ENCODE results near the gene ARL1.
"Not testable (repeated sequence)": the region's sequence is repeated elsewhere in the genome, so short reads cannot be mapped to it uniquely, and the experiment has no call there.

Gene ARL1

DNA sequence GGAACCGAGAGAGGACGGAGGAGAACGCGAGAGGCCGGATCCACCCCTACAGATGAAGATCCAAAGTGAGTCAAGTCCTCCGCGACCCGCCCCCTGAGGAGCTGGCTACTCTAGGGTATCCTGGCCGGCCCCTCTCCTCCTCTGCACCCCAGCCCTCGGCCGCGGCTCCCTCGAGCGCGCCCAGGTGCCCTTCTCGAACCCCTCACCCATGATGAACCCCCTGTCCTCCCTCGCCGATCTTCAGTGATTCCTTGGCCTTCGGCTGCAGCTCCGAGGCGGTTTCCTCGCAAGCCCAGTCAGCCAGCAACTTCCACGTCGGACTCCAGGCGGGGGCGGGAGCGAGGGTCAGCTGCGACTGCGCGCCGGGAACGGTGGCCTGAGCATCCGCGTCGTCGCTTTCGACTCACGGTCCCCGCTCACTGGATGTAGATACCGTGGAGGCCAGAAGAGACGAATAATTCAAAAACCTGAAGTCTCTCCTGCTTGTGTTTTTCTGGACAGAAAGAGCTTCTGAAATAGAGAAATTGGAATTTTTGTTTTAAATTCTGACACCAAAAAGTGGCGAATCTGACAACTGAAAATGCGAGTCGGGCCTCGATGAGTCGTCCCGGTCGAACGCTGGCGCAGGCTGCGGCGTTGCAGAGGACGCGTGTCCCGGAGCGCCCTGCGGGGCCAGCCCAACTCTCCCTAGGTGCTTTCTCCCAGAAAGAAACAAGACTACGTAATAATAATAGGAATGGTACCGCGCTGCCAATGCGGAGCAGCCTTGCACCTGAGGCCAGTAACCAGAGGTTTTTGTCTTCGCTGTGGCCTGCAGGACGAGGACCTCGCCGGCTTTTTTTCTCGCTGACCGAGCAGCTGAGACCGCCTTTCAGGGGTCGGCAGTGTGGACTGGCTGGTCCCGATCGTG, at the start of gene ARL1:
Gene ARL1 (minus strand): TSS at position 337 of the 910 bp plus-strand sequence. CDS start 127 bp downstream, at position 210.
- DNase-seq (ENCODE audit: low spot score): peak; percentile 87

DNA sequence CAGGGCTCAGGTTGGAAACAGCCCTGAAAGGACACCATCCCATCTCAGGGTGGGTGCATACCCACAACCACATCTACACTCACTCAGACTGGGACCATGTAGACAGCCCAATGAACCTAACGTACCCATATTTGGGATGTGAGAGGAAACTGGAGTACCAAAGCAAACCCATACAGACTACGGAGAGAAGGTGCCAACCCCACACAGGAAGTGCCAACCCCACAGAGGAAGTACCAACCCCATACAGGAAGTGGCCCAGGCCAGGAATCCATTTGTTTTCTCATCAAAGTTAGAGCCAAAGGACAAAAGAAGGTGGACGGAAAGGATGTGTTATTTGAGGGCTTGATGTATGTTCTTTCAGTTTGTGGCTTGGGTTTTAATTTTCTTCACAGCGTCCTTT, 48.1 kb upstream of the ARL1 start:
- no peak for DNase-seq (ENCODE audit: low spot score)

DNA sequence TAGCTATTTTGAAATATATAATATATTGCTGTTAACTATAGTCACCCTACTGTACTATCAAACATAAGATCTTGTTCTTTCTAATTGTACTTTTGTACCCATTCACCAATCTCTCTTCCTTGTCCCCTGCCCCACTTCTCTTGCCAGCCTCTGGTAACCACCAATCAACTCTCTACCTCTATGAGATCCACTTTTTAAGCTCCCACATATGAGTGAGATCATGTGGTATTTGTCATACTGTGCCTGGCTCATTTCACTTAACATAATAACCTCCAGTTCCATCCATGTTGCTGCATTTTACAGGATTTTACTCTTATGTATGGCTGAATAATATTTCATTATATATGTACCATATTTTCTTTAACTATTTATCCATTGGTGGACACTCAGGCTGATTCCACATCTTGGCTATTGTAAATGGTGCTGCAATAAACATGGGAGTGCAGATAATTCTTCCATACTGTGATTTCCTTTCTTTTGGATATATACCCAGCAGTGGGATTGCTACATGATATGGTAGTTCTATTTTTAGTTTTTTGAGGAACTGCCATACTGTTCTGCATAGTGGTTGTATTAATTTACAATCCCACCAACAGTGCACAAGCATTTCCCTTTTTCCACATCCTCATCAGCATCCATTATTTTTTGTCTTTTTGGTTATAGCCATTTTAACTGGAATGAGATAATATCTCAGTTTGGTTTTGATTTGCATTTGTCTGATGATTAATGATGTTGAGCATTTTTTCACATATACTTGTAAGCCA, 34.1 kb upstream of the ARL1 start:
- DNase-seq (ENCODE audit: low spot score): no peak

DNA sequence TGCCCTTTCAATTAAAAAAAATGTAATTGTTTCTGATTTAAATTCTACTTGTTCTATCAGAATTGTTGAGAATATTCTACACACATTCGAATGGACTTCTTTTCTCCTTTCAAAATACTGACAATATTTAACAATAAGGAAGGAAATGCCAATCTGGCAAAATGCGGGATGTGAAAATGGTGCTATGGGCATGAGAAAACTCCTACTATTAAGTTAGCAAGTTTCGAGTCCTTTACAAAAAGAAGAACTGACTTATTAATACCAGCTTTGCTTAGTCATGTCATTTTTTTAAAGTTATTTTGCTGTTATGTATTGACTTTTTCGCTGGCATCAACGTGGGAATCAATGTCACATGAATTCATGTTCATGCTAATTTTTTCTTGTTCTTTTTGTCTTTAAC, 31.7 kb upstream of the ARL1 start:
- no peak for DNase-seq (ENCODE audit: low spot score)

DNA sequence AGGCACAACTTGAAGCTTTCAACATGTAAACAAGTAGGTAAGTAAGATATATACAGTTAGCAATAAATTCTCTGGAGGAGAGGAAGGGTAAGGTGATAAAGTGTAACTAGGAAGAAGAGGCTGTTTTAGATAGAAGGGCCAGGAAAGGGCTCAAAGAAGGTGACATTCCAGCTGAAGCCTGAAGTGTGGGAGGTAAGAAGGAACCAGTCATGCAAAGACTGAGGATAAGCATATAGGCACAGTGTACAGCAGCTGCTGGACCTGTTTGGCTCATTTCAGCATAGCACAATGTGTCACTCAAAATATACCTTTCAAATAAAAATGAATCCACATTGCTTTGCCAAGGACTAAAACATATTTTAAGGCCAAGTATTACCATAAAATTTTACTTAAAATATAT, 28.6 kb upstream of the ARL1 start:
- no peak for DNase-seq (ENCODE audit: low spot score)

DNA sequence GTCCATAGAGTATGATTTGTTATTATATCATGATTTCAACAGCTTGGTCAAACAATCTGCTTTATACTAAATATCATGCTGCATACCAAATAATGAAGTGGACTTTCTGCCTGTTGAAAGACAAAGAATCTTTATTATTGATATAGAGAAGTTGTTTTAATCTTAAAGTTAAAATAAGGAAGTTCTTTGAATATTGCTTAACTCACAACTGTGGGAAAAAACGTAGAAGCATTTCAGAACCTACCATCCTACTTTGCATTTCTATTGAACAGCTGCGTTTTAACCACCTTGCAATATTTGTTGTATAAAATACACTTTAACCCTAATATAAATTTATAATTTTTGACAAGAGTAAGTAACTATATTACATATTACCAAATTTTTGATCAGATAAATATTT, 22.9 kb upstream of the ARL1 start:
- no peak for DNase-seq (ENCODE audit: low spot score)

DNA sequence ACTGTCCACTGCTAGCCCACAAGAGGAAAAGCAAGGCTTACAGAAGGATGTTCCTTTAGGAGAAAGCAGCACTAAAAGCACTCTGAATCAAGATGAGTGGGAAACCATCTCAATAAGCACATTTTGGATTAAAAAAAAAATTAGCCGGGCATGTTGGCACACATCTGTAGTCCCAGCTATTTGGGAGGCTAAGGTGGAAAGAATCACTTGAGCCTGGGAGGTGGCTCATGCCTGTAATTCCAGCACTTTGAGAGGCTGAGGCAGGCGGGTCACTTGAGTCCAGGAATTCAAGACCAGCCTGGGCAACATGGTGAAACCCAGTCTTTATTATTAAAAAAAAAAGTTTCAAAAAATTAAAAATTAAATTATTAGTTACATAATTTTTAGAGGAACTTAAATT, 17.0 kb upstream of the ARL1 start:
- DNase-seq (ENCODE audit: low spot score): no peak

DNA sequence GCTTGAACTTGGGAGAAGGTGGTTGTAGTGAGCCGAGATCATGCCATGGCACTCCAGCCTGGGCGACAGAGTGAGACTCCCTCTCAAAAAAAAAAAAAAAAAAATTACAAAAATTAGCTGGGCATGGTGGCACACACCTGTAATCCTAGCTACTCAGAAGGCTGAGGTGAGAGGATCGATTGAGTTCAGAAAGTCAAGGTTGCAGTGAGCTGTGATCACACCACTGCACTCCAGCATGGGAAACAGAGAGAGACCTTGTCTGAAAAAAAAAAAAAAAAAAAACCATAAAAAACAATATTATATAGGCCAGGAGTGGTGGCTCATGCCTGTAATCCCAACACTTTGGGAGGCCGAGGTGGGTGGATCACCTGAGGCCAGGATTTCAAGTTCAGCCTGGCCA, 14.5 kb upstream of the ARL1 start:
- DNase-seq (ENCODE audit: low spot score): not testable (repeated sequence)

DNA sequence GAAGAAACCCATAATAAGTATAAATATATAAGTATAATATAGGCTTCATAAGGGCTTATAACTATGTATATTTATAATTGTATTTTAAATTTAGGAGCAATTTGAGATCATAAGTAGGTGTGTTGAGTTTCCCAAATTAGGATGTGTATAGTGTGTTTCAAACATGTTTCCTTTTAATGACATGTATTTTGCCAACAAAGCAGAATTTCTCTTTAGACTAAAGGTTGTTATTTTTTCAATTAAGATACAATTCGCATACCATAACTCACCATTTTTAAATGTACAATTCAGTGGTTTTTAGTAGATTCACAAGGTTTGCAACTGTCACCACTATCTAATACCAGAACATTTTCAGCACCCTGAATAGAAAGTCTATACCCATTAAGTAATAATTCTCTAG, 7.7 kb upstream of the ARL1 start:
- no peak for DNase-seq (ENCODE audit: low spot score)

DNA sequence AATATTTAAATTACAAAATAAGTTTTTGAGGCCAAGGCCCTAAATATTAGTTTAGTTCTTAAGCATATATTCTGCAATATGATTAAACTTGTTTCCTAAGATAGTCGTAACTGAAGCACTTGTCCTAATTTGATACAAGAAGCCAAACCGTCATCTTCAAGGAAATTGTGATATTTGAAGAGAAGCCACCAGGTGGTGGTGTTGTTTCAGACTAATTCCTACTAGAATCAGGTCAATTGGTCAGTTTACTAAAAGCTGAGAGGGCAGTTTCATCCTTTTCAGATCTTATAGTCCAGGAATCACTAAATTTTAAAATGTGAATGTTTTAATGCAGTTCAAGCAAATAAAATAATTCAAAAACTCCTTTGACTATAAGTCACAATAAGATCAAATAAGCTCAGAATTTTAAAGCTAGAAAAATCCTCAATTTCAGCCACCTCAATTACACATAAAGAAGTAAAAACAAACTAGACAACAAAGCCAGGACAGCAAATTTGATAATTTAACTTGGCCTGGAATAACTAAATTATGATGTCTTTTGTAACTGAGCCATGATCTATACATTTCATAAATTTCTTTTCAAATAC, 7.1 kb upstream of the ARL1 start:
- peak; percentile 26 for DNase-seq (ENCODE audit: low spot score)

DNA sequence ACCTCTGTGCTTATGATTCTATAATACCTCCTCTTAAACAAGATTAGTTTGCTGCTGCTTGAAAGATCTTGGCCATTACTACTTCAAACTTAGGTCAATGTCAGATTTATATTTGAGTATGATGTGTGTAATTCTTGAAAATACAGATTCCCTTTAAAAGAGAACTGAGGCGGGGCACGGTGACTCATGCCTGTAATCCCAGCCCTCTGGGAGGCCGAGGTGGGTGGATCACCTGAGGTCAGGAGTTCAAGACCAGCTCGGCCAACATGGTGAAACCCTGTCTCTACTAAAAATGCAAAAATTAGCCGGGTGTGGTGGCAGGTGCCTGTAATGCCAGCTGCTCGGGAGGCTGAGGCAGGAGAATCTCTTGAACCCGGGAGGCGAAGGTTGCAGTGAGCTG, 2.6 kb upstream of the ARL1 start:
- DNase-seq (ENCODE audit: low spot score): not testable (repeated sequence)

DNA sequence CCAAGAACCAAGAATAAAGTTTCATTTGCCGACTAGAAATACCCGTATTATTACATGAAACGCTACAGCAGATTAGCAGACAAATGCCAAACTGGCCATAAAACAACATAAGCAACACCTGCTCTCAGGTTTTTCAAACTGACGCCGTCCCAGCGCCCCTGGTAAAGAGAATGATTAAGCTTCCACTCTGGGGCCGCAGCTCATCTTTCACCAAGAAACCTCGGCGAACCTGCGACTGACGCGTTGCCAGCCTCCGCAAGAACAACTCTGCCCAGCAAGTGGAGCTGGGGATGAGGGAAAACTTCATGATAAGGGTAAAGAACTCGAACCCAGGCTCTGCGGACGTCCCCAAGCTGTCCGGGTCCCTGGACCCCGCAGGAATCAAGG, 530 bp downstream of the ARL1 start:
- DNase-seq (ENCODE audit: low spot score): no peak

DNA sequence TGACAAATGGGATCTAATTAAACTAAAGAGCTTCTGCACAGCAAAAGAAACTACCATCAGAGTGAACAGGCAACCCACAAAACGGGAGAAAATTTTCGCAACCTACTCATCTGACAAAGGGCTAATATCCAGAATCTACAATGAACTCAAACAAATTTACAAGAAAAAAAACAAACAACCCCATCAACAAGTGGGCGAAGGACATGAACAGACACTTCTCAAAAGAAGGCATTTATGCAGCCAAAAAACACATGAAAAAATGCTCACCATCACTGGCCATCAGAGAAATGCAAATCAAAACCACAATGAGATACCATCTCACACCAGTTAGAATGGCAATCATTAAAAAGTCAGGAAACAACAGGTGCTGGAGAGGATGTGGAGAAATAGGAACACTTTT, 16.4 kb downstream of the ARL1 start:
- not testable (repeated sequence) for DNase-seq (ENCODE audit: low spot score)

DNA sequence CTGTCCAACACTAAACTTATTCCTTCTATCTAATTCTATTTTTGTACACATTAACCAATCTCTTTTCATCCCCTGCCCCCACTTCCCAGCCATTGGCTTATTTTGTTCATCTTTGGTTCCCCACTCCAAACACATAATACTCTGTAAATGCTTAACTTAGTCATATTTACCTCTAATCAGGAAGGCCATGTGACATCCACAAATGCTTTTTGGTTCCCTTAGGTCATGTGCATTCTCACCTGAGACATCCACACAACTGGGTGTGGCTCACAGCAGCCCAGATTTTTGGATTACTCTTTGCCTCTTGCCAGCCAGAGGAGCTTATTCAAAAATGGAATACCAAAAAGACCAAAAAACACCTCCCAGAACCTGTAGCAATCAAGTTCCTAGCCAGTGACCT, 28.4 kb downstream of the ARL1 start:
- DNase-seq (ENCODE audit: low spot score): no peak

DNA sequence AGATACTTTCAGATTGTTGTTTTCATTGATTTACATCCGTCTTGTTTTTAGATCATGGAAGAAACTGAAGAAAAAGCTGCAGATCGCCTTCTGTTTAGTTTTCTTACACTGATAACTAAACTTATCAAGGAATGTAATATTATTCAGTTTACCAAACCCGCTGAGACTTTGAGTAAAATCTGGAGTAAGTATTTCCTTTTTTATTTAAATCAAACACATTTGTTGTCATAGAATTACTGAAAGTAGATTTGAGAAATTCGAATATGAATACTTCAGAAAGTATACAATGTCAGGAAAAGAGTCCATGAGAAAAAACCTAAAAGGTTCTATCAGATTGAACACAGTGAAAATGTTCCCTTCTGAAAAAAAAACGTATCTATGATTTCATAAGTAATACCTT, 32.0 kb downstream of the ARL1 start:
- no peak for DNase-seq (ENCODE audit: low spot score)

DNA sequence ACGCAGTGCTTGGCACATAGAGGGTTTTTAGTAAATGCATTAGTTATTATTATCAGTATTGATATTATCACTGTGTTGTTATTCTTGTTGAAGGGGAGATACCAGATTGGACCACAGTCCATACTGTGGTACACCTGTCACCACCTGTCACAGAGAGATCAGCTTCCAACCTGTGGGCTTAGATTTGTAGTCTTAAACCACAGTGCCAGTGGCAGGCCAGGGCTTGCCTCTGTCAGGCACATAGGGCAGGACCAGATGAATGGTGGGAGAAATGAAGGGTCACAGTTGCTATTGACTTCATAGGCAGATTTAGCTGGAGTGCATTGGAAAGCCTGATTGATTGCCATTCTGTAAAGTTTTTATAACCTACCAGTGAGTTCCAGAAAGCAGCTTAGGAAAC, 35.1 kb downstream of the ARL1 start:
- no peak for DNase-seq (ENCODE audit: low spot score)

DNA sequence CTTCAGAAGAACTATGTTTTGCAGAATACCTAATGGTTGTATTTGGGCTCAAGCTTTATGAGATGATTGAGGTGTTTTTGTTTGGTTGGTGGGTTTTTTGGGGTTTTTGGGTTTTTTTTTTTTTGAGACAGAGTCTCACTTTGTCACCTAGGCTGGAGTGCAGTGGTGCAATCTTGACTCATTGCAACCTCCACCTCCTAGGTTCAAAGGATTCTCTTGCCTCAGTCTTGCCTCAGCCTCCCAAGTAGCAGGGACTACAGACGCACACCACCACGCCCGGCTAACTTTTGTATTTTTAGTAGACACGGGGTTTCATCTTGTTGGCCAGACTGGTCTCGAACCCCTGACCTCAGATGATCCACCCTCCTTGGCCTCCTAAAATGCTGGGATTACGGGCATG, 39.6 kb downstream of the ARL1 start:
- DNase-seq (ENCODE audit: low spot score): no peak

DNA sequence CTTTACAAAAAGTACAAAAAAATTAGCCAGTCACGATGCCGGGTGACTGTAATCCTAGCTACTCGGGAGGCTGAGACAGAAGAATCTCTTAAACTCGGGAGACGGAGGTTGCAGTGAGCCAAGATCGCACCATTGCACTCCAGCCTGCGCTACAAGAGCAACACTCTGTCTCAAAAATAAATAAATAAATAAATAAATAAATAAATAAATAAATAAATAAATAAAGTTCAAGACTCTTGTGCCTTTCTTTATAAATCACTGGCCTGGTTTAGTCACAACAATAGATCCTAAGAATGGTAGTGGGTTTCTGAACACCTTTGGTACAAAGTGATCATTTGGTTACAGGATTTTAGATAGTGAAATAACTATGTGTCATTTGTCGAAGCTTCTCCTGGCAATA, 46.1 kb downstream of the ARL1 start:
- DNase-seq (ENCODE audit: low spot score): no peak

DNA sequence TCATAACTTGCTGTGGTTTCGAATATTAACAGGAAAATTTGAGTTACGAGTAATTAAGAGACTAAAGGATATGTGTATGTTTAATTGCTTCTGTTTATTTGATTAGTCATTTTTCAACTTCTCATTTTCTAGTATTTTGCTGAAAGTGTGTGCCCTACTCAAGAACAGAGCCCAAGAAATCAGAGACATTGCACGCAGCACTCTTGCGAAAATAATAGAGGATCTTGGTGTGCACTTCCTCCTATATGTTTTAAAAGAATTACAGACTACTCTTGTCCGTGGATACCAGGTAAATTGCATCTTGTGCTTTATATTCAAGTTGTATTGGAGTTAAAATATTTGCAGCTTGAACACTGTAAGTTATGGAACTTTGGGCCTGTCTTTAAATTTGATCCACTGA, 50.8 kb downstream of the ARL1 start:
- DNase-seq (ENCODE audit: low spot score): no peak

DNA sequence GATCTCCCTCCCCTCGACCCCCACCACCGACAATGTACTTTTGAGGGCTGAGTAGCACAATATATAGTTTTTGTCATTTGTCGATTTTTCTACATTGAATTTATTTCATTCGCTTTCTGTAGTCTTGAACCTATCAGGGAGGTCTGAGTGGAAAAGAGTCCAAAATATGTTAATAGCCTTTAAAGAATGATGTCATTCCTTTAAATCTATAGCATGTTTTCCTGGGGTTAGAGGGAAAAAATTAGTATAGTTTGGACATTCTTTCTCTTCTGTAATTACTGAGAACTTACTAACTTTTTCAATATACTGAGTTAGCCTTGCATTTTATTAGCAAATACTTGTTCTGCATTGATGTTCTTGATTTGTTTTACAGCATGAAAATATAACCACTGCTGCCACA, 55.9 kb downstream of the ARL1 start:
- DNase-seq (ENCODE audit: low spot score): no peak

DNA sequence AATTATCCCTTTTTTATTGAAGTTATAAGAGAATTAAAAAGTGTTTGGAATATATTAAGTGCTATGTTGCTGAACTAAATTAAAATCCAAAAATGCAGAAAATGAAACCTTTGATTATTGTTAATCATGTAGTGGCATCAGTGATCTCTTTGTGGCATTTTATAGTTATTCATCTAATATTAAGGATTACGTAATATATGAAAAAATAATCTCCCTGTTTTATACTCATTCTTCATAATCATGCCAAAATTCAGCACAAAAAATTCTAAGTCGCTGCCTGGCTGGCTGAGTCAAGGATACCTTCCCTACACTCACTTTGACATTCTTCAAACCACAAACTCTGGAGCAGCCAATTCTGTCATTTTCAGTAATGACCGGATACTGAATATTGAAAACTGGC, 63.7 kb downstream of the ARL1 start:
- no peak for DNase-seq (ENCODE audit: low spot score)
